ENCODE results near the gene CAPN8.

CAPN8 gene

GRCh38 chr1:223647249-223647648 lies 18.3 kb downstream of the CAPN8 start:
- peaks cover 9% of the 10 kb centered on the region for H3K4me1 ChIP-seq (ENCODE audit: insufficient read depth, low read length)
- H4K20me1 ChIP-seq (ENCODE audit: insufficient read depth, low read length) = no peaks in the 10 kb centered on the region
- H3K79me2 ChIP-seq (ENCODE audit: insufficient read depth, low read length) = no peaks in the 10 kb centered on the region
- no peaks in the 10 kb centered on the region for H3K9me3 ChIP-seq (ENCODE audit: insufficient read depth, low read length, severe bottlenecking)
- no peak overlapping the region for H3K27ac ChIP-seq (ENCODE audit: low read length)
- H3K9ac ChIP-seq (ENCODE audit: low read depth, low read length) = no peak overlapping the region
- TF ChIP-seq CTCF (IDR thresholded peaks at IDR 0.05; ENCODE audit: borderline replicate concordance, extremely low read depth, low read length, poor library complexity, severe bottlenecking) = no peak
- TF ChIP-seq EZH2 (IDR thresholded peaks at IDR 0.05; ENCODE audit: borderline replicate concordance, low read depth, low read length, severe bottlenecking) = no peak
- H2AFZ ChIP-seq (ENCODE audit: low read depth, low read length) = no peak overlapping the region
- H3K36me3 ChIP-seq (ENCODE audit: insufficient read depth, low read length) = no peaks in the 10 kb centered on the region
- no peak overlapping the region for H3K4me3 ChIP-seq (ENCODE audit: low read depth in 1 of 2, low read length in 2 of 2)
- no peak overlapping the region for H3K4me2 ChIP-seq (ENCODE audit: insufficient read depth, low read length)
- DNase-seq (no peak), ATAC-seq (ENCODE audit: insufficient read depth, low read depth) (no peak)
- peaks cover 11% of the 10 kb centered on the region for H3K27me3 ChIP-seq (ENCODE audit: insufficient read depth, low read length, poor library complexity)

- Histone ChIP-seq H3K27me3 (ENCODE audit: insufficient read depth, low read length, poor library complexity) (peaks cover 5% of the 10 kb centered on the region), H2AFZ (ENCODE audit: low read depth, low read length) (no peak overlapping the region), H3K79me2 (ENCODE audit: insufficient read depth, low read length) (no peaks in the 10 kb centered on the region), H3K27ac (ENCODE audit: low read length) (no peak overlapping the region), H3K4me1 (ENCODE audit: insufficient read depth, low read length) (no peaks in the 10 kb centered on the region), H3K4me3 (ENCODE audit: low read depth in 1 of 2, low read length in 2 of 2) (no peak overlapping the region), H3K4me2 (ENCODE audit: insufficient read depth, low read length) (no peak overlapping the region), H4K20me1 (ENCODE audit: insufficient read depth, low read length) (no peaks in the 10 kb centered on the region), H3K36me3 (ENCODE audit: insufficient read depth, low read length) (no peaks in the 10 kb centered on the region), H3K9me3 (ENCODE audit: insufficient read depth, low read length, severe bottlenecking) (no peaks in the 10 kb centered on the region), H3K9ac (ENCODE audit: low read depth, low read length) (no peak overlapping the region)
- DNase-seq = no peak
- no peak for TF ChIP-seq CTCF (IDR thresholded peaks at IDR 0.05; ENCODE audit: borderline replicate concordance, extremely low read depth, low read length, poor library complexity, severe bottlenecking)
- no peak for TF ChIP-seq EZH2 (IDR thresholded peaks at IDR 0.05; ENCODE audit: borderline replicate concordance, low read depth, low read length, severe bottlenecking)
- no peak for ATAC-seq (ENCODE audit: insufficient read depth, low read depth)
These were observed 19.6 kb downstream of the CAPN8 start for GRCh38 chr1:223645903-223646302.

DNA sequence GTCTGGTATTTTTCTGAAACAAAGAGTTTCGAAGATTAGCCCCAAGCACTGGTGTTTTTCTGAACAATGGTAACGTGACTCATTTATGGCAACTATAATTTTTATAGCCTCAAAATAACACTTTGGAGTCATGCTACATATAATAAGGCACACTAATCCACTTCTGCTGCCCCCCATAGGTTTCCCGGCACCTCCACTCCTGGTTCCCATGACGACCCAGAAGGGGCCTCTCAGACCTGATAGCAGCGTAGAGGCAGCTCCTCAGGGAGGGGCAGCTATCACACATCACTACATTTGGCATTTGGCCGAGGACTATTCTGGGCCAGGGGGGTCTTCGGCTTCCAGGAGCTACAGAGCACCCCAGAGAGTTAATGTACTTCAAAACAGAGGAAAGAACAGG lies 23.3 kb downstream of the CAPN8 start:
- Histone ChIP-seq H3K27ac (ENCODE audit: low read length) (no peak overlapping the region), H3K4me2 (ENCODE audit: insufficient read depth, low read length) (no peak overlapping the region)
- TF ChIP-seq CTCF (IDR thresholded peaks at IDR 0.05; ENCODE audit: borderline replicate concordance, extremely low read depth, low read length, poor library complexity, severe bottlenecking) = no peak
- no peak for TF ChIP-seq EZH2 (IDR thresholded peaks at IDR 0.05; ENCODE audit: borderline replicate concordance, low read depth, low read length, severe bottlenecking)

DNA sequence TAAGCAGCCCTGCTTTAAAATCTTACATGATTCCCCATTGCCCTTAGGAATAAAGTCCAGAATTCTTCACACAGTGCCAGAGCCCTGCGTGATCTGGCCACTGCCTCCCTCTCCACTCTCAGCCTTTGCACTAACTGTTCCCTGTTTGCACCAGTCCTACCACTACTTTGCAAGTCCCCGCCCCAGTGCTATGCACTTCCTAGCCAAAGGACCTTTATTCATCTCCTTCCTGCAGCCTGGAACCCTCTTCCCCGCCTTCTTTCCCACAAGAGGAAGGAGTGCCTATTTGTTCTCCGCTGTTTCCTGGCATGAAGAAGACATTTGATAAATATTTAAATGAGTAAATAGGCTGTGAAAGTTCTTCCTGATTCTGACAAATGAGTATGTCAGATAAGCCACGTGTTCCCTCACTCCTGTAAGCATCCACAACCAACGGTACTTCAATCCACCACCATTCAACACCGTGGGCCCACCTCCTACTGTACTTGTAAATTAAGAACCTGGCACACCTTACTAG lies 23.9 kb downstream of the CAPN8 start:
- H3K27me3 ChIP-seq (ENCODE audit: insufficient read depth, low read length, poor library complexity) = peaks cover 5% of the 10 kb centered on the region
- ATAC-seq (ENCODE audit: insufficient read depth, low read depth) = no peak
- no peak overlapping the region for H3K27ac ChIP-seq (ENCODE audit: low read length)
- H3K9me3 ChIP-seq (ENCODE audit: insufficient read depth, low read length, severe bottlenecking) = no peaks in the 10 kb centered on the region
- no peaks in the 10 kb centered on the region for H4K20me1 ChIP-seq (ENCODE audit: insufficient read depth, low read length)
- no peaks in the 10 kb centered on the region for H3K36me3 ChIP-seq (ENCODE audit: insufficient read depth, low read length)
- no peak overlapping the region for H3K4me3 ChIP-seq (ENCODE audit: low read depth in 1 of 2, low read length in 2 of 2)
- no peak for DNase-seq
- H3K79me2 ChIP-seq (ENCODE audit: insufficient read depth, low read length) = no peaks in the 10 kb centered on the region
- no peak for TF ChIP-seq EZH2 (IDR thresholded peaks at IDR 0.05; ENCODE audit: borderline replicate concordance, low read depth, low read length, severe bottlenecking)
- no peak for TF ChIP-seq CTCF (IDR thresholded peaks at IDR 0.05; ENCODE audit: borderline replicate concordance, extremely low read depth, low read length, poor library complexity, severe bottlenecking)
- H3K4me2 ChIP-seq (ENCODE audit: insufficient read depth, low read length) = no peak overlapping the region
- no peaks in the 10 kb centered on the region for H3K4me1 ChIP-seq (ENCODE audit: insufficient read depth, low read length)
- H3K9ac ChIP-seq (ENCODE audit: low read depth, low read length) = no peak overlapping the region
- no peak overlapping the region for H2AFZ ChIP-seq (ENCODE audit: low read depth, low read length)

More for the DNA sequence above, 23.3 kb downstream of the CAPN8 start:
- H3K9ac ChIP-seq (ENCODE audit: low read depth, low read length) = no peak overlapping the region
- H4K20me1 ChIP-seq (ENCODE audit: insufficient read depth, low read length) = no peaks in the 10 kb centered on the region
- H3K9me3 ChIP-seq (ENCODE audit: insufficient read depth, low read length, severe bottlenecking) = no peaks in the 10 kb centered on the region
- H3K79me2 ChIP-seq (ENCODE audit: insufficient read depth, low read length) = no peaks in the 10 kb centered on the region
- DNase-seq (no peak), ATAC-seq (ENCODE audit: insufficient read depth, low read depth) (no peak)
- H3K4me3 ChIP-seq (ENCODE audit: low read depth in 1 of 2, low read length in 2 of 2) = no peak overlapping the region
- H3K4me1 ChIP-seq (ENCODE audit: insufficient read depth, low read length) = no peaks in the 10 kb centered on the region
- peaks cover 5% of the 10 kb centered on the region for H3K27me3 ChIP-seq (ENCODE audit: insufficient read depth, low read length, poor library complexity)
- H2AFZ ChIP-seq (ENCODE audit: low read depth, low read length) = no peak overlapping the region
- no peaks in the 10 kb centered on the region for H3K36me3 ChIP-seq (ENCODE audit: insufficient read depth, low read length)

All from DND-41 (cell line).